GM19467 (cell line): ENCODE results near the gene MED17.

Source experiments
- ATAC-seq: cut with Tn5 transposase; IDR thresholded peaks from one replicate; pipeline ENCODE4 v1.9.1; 2021; ENCODE audit warnings: mild to moderate bottlenecking, moderate library complexity; ENCODE audit not compliant: unreplicated experiment

MED17 gene

DNA sequence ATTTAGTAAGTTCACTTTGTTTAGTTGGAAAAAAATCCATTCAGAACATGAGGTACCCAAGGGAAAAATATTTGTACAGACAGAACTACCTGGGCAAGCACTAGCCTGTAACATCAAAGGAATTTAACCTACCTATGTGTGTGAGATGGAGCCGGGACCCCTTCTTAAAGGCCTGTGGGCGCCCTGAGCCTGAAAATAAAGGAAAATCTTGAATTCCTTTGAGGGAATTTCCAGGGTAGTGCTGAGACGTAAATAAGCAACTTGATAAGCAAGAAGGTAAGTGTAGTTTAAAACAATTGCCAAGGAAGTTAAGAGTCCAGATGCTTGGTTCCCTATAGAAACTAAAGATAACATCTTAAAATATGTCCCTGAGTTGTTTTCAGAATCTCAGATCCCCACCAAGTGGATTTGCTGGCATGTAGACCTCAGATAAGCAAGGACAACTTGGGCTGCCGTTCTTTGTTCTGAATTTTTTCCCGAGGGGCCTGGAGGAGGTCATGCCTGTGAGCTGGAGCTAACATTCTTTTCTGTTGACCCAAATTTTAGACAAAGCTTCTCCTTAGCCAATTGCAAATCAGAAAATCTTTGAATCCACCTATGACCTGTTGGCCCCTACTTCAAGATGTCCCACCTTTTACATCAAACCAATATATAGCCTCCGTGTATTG lies 31.0 kb downstream of the MED17 start:
- ATAC-seq = no peak

DNA sequence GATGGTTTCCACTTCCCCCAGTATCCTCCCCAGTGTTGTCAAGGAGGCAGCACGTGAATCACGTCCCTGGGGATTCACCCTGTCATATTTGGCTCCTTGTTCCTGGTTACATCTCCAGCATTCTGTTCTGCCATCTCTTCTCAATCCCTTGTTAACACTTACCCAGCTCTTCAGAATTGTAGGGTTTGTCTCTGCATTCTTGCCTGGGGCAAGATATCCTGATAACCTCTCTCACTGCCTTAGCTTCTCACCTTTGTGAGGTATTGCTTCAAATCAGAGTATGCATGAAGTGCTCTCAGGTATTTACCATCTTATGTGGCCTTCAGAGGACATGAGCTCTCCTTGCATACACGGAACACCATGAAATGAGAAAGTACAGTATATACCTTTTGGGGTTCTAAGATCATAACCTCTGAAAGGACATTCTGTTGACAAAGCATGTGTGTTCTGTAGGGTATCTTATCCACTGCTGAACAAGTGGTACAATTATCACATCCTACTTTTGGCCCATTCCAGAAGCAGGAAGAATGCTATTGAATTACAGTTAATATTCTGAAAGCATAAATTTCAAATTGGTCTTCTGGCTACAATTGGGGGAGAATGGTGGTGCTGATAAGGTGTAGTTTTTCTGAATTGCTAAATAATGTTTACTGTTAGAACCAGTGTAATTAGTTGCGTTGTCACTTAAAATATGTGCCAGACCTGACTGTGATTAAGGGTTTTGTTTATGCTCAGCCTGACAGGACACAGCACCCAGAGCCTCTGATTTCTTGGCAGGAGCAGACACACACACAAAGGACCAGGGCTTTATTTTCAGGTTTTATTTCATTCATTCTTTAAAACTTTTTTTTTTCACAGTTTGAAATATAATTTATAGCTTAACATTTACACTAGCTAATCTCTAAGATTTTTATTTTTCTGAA lies 33.6 kb downstream of the MED17 start:
- ATAC-seq = no peak

DNA sequence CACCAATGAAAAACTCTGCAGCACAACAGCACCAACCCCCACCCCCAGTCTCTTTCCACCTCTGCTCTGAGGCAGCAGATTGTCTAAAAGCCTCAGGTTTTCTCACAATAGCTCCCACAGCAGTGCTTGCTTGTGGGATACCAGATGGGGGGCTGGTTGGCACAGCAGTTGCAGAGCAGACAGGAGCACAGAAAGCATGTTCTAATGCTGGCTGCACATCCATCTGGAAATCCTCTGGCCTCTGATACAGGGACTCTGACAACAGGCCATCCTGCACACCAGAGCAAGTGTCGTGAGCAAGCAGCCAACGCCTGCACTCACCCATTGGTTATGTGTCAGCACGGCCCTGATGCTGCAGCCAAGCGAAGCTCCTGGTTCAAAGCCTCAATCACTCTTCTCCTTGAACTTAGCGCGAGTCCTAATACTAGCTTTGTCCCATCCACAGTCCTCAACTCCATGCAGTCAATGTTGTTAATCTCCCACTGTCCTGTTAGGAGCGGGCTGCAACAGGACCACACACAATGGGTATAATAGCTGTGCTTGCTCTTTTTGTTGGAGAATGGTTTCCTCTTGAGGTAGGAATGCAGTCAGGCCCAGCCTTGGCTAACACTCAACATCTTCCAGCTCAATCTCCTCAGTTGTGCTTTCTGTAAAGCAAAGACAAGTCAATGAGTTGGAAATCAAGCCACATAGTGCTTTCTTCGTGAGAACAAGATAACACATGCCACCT lies 36.0 kb downstream of the MED17 start:
- no peak for ATAC-seq

- ATAC-seq = no peak
Observed at GRCh38 chr11:93820847-93821246, 36.8 kb downstream of the MED17 start.

DNA sequence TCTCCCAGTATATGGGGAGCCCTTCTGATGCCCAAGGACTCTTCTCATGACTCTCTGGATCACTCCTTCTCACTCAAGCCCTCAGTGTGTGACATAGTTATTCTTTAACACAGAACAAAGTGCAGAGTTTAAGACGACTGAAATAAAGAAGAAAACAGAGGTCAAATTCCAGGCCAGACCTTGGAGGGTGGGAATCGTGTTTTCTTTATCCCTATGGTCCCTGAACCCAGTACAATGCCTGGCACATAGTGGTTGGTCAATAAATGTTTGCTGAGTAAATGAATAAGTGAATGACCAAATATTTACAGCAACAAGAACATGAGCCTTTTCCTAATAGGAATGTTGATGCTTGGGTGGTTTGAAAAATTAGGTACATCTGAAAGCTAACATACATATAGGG lies 37.5 kb downstream of the MED17 start:
- ATAC-seq = no peak

GRCh38 chr11:93822359-93822758 lies 38.3 kb downstream of the MED17 start:
- no peak for ATAC-seq

GRCh38 chr11:93823210-93823609 lies 39.1 kb downstream of the MED17 start:
- ATAC-seq = no peak

DNA sequence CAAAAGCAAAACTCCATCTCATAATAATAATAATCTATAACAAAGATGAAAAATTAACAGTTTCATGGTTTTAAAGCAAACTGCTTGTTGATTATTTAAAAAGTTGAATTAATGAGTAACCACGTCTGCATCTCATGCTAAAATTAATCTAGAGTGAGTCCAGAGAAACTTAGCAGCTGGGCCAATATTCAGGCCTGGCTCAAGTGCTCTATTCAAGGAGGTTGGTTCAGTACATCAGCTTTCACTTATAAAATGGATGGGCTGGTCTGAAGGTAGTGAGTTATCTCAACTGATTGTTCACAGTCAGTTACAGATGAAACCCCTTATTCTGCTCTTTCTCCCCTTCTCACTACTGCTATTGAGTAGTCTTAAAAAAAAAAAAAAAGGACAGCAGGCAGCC lies 43.3 kb downstream of the MED17 start:
- ATAC-seq = no peak

DNA sequence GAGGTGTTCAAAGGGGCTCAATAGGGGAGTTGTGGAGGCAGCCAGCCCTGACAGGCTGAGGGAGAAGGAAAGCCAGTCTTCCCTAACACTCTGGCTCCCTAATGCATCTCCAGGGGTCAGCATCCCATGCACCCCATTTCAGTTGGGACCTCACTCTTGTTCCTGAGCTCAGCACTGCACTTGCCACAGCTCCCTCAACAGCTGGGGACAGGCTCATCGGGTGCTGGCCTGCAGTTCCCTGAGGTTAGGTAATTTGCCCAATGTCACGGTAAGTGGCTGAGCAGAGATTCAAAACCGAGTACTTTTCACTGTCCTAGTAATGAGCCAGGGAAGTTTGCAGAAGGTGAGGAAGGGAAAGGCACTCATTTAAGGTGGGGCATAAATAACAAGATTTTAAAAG lies 45.5 kb downstream of the MED17 start:
- ATAC-seq = no peak

DNA sequence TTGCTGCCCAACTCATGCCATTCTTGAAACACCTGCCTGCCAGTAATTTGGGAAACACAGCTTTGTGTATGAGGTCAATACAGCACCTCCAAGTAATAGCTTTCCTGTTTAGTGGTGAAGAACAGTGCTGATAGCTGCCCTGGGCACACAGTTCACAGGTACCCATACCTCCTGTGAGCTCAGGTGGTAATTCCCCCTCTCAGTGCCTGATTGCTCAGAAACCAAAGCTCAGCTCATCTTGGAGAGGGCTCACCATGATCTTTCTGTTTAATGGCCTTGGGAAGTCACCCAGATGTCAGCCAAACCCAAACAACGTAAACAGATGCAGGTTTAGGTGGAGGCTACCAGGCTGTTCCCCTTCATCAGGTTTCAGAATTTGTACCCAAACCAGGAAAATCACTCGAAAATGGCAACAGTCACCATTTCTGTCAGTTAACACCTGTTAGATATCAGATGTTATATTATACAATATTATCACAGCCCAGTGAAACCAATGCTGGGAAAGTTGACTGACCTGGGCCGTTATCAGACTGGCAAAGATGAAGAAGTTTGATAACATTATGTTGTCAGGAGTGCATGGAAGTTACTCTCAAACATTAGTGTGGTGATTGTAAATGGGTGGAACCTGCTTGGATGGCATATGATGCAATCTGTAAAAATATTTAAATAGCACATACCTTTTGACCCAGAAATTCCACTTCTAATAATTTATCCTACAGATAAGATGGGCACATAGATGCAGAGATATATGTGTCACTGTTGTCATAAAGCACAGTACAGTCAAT lies 47.5 kb downstream of the MED17 start:
- no peak for ATAC-seq

DNA sequence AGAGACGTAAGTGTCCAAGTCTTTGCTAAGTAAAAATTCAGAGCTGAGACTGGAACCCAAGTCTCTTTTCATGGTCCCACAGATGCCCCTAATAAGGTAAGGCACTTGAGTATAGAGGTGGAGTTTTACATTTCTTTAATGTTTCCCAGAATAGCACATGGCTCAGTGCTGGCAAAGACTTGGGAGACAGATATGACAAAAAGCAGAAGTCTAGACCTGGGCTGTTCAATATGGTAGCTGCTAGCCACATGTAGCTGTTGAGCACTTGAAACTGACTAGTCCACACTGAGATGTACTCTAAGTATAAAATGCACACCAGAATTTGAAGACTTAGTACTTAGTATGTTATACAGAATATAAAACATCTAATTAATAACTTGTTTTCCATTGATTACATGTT lies 48.7 kb downstream of the MED17 start:
- no peak for ATAC-seq

DNA sequence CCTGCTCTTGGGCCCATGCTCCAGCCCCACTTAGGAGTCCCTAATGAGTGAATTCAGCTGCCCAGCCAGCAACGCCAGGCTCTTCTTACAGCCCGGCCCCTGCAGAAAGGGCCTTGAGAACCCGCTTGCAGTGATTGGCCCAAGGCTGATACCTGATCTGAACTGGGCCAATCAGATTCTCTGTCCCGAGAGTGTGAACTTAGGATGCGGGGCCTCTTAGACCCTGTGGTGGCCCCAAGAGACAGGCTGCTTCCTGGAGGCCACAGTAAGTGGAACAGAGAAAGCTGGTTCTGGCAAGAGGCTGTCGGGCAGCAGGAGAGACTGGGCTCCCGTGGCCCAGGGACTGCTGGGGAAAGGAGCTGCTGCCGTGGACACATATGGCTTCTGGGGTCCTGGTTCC lies 54.9 kb downstream of the MED17 start:
- ATAC-seq = no peak

DNA sequence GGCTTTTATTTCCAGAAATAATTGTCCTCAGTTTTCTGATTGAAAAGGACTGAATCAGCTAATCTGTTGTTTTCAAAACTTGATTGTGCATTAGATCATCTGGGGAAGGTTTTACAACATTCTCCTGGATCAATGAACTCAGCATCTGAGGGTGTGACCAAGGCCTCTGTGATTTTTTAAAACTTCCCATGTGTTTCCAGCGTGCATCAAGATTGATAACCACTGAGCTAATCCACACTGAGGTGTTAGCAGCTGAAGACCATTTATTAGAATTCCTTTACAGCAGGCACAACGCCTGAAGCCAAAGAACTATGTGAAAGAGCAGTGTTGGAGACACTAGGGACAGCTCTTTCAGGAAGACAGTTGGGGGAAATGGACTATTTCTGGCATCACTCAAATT lies 56.1 kb downstream of the MED17 start:
- no peak for ATAC-seq

- no peak for ATAC-seq
Observed at GRCh38 chr11:93840981-93841380, 56.9 kb downstream of the MED17 start.

- ATAC-seq = no peak
Observed at GRCh38 chr11:93841446-93841845, 57.4 kb downstream of the MED17 start.

- ATAC-seq = no peak
Observed at GRCh38 chr11:93842034-93842433, 58.0 kb downstream of the MED17 start.

DNA sequence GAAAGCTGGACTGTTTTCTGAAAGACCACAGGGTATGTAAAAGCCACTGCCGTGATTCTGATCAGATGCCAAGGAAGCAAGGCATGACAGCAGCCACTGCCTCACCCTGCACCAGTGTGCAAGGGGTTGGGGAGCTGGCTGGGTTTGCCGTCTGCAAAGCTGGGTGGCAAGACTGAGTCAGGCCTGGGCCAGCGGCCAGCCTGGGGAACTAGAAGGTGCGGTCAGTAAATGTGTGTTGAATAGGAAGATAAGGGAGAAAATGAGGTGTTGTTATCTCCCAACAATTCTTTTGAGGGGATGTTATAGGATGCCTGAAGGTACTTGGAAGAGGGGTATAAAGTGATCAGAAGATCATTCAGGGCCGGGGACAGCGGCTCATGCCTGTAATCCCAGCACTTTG lies 58.4 kb downstream of the MED17 start:
- no peak for ATAC-seq

GRCh38 chr11:93843906-93844305 lies 59.8 kb downstream of the MED17 start:
- ATAC-seq = no peak

DNA sequence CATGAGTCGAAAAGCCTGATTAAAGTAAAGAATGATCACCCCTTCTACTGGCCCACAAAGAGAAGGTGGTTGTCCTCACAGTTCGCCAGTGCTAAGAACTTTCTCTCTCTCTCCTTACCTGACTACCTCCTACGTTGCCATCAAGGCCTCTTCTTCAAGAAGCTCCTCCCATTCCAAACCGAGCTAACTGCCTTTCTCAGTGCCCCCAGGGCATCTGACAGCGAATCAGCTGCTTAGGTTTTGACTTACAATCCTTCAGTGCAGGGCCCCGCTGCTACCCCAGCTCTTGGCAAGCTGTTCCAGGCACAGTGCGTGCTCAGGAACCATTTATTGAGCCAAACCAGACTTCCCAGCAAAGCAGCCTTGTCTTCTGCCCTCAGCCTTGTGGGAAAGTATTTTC lies 60.5 kb downstream of the MED17 start:
- no peak for ATAC-seq

DNA sequence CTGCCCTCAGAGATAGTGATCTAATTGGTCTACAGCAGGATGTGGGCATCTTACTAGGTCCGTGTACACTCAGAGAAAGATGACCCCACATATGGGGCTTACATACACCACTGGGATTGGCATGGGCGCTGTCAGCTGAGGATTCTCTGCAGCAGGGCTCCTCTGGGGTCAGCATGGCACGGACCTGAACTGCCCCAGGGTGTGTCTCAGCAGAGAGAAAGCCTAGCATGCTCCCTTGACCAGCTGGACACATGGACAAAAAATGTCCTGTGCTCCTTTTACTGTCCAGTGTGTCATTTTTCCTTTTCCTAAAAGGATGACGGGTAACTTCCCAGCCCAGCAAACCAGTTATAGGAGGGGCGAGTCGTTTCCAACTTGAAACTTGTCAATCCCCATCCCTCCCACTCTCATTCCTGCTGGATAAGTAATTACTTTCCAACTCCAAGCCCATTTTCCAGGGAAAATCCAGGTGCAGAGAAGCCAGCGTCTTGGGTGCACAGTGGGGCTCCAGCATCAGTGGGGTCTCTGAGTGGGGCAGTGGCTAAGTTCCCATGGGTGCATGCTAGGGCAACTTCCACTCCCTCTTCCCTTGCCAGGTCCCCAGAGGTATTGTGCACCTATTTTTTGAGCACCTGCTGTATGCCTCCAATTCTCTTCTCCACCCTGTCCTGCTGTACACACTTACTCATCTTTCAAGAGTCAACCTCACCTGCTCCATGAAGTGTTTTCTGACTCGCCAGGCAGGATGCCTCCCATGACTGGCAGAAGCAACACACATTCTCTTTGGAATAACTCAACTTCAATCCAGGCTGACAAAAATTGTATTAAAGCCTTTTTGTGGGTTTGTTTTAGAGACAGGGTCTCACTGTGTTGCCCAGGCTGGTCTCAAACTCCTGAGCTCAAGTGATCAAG lies 61.4 kb downstream of the MED17 start:
- no peak for ATAC-seq
